Measurements from ENCODE around the gene NECAB2.

DNA sequence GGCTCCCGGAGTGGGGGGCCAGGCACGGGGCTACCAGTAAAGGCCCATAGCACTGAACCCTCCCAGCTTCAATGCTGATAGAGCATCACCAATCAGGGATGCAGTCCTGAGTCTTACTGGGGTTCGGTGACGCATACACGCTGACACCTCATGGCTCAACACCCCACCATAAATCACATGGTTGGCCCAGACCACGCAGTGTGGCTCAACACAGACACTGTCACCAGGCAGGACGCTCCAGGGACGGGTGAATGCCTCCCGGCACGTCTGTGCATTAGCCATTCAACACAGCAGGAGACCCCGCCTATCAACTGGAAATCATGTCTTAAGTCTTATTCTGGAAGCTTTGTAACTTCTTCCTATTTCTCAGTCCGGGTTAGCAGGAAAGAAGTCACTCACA lies 35.0 kb downstream of the NECAB2 start:
- TF ChIP-seq, protein P1, sequence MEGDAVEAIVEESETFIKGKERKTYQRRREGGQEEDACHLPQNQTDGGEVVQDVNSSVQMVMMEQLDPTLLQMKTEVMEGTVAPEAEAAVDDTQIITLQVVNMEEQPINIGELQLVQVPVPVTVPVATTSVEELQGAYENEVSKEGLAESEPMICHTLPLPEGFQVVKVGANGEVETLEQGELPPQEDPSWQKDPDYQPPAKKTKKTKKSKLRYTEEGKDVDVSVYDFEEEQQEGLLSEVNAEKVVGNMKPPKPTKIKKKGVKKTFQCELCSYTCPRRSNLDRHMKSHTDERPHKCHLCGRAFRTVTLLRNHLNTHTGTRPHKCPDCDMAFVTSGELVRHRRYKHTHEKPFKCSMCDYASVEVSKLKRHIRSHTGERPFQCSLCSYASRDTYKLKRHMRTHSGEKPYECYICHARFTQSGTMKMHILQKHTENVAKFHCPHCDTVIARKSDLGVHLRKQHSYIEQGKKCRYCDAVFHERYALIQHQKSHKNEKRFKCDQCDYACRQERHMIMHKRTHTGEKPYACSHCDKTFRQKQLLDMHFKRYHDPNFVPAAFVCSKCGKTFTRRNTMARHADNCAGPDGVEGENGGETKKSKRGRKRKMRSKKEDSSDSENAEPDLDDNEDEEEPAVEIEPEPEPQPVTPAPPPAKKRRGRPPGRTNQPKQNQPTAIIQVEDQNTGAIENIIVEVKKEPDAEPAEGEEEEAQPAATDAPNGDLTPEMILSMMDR (IDR thresholded peaks at IDR 0.05; ENCODE audit: low read depth, low read length, poor library complexity, severe bottlenecking), result no peak
- no peak for TF ChIP-seq EZH2phosphoT487 (IDR thresholded peaks at IDR 0.05; ENCODE audit: borderline replicate concordance, low read length)

Data from DOHH2 (cell line).